ENCODE results near the gene TP73.

GRCh38 chr1:3688356-3689137, 36.2 kb downstream of the TP73 start:
- TF ChIP-seq POLR2AphosphoS5 (IDR thresholded peaks at IDR 0.05; ENCODE audit: low read depth, low read length) (no peak), TAF1 (IDR thresholded peaks at IDR 0.05; ENCODE audit: borderline replicate concordance, insufficient read depth, low read length) (no peak)
- TF ChIP-seq, protein P1, sequence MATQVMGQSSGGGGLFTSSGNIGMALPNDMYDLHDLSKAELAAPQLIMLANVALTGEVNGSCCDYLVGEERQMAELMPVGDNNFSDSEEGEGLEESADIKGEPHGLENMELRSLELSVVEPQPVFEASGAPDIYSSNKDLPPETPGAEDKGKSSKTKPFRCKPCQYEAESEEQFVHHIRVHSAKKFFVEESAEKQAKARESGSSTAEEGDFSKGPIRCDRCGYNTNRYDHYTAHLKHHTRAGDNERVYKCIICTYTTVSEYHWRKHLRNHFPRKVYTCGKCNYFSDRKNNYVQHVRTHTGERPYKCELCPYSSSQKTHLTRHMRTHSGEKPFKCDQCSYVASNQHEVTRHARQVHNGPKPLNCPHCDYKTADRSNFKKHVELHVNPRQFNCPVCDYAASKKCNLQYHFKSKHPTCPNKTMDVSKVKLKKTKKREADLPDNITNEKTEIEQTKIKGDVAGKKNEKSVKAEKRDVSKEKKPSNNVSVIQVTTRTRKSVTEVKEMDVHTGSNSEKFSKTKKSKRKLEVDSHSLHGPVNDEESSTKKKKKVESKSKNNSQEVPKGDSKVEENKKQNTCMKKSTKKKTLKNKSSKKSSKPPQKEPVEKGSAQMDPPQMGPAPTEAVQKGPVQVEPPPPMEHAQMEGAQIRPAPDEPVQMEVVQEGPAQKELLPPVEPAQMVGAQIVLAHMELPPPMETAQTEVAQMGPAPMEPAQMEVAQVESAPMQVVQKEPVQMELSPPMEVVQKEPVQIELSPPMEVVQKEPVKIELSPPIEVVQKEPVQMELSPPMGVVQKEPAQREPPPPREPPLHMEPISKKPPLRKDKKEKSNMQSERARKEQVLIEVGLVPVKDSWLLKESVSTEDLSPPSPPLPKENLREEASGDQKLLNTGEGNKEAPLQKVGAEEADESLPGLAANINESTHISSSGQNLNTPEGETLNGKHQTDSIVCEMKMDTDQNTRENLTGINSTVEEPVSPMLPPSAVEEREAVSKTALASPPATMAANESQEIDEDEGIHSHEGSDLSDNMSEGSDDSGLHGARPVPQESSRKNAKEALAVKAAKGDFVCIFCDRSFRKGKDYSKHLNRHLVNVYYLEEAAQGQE (IDR thresholded peaks at IDR 0.05; ENCODE audit: insufficient read depth in 1 of 2, low read depth in 2 of 2, low read length in 2 of 2), result no peak
